NCI-H1417 (cell line): ENCODE results near the gene SMAD6.

Experiments used
- DNase-seq, 3 experiments: peaks; one replicate each; lab custom pipeline; 2025; lab: John Stamatoyannopoulos, UW

The SMAD6 gene

DNA sequence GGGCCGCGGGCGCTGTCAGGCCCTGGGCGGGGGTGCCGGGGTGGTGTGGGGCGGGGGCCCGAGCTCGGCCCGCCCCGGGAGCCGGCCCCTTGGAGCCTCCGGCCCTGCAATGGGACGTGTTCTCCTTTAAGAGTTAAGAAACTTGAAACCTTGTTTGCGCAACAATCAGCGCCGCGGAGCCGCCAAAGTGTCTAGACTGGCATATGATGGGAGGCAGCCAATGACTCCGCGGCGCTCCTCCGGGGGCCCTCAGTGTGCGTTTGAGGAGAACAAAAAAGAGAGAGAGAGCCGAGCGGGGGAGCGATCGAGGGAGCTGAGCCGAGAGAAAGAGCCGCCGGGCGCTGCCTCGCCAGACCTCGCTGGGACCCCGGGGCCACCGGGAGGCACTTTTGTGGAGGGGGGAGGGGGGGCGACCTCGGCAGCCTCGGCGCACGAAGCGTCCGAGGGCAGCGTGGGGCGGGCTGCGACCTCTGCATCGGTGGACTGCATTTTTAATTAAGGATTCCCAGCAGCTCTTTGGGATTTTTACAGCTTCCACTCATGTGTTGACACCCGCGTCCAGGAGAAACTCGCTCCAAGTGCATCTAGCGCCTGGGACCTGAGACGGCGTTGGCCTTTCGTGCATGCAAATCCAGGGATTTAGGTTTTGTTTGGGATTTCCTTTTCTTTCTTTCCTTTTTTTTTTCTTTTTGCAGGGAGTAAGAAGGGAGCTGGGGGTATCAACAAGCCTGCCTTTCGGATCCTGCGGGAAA is at the start of gene SMAD6:
SMAD6 (plus strand) TSS at position 202 of the 752 bp plus-strand sequence. CDS start 1,023 bp downstream, outside the sequence.
- DNase-seq = peak; percentile 94 to 97 (median 95)

DNA sequence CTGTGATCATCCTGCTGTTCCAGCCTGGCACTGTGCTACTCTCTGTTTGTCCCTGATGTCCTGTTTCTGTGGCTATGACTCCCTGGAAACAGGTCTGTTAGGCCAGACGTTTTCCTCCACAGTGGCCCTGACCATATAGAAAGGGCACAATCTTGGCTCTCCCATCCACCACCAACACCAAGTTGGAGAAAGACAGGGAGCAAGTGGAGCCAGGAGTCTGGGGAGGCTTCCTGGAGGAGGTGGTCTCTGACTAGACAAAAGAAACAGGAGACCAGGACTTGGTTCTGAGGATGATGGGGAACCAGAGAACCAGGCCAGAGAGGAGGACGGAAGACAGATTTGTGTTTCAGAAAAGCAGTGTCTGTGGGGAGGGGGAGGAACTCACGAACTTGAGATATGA is 49.2 kb upstream of the SMAD6 start:
- no peak for DNase-seq

- no peak for DNase-seq
Measured at GRCh38 chr15:66653398-66653797, 48.6 kb upstream of the SMAD6 start.

- no peak for DNase-seq
Measured at GRCh38 chr15:66653852-66654251, 48.2 kb upstream of the SMAD6 start.

DNA sequence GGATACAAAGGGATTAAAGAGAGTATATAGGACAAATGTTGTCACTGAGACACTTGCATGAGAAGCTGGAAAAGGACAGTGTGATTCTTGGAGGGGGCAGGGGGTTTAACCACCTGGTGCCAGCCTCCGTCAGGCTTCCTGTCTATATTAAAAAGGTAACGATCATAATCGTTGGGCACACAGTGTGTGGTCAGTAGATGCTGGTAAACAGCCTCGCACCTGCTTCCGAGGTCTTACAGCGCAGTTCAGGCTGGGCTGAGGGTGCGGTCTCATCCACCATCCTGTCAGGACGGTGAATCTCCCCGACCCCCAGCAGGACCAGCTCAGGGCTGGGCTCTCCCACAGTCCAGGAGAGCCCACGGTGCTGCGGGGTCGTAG is 47.7 kb upstream of the SMAD6 start:
- DNase-seq = peak in 1 of 3 experiments; percentile 35

GRCh38 chr15:66654739-66655375 is 47.2 kb upstream of the SMAD6 start:
- DNase-seq = no peak

- no peak for DNase-seq
Measured at GRCh38 chr15:66655511-66655910, 46.5 kb upstream of the SMAD6 start.

- no peak for DNase-seq
Measured at GRCh38 chr15:66655997-66656396, 46.0 kb upstream of the SMAD6 start.

- no peak for DNase-seq
Measured at GRCh38 chr15:66657185-66658020, 44.6 kb upstream of the SMAD6 start.

DNA sequence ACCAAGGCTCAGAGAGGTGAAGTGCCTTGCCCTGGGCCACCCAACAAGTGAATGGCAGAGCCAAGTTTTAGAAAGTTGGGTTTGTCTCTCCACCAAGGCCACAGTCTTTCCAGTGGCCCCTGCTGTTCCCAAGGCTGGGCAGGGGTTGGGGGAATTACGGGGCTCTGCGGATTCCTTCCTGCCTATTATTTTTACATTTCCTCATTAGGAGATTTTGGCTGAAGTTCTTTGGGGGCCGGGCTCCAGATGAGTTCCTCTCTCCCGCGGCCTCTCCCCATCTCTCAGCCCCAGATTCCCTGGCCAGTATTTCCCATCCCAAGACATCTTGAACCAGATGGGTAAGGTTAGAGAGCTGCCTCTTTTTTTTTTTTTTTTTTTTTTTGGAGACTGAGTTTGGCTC is 44.0 kb upstream of the SMAD6 start:
- no peak for DNase-seq

- DNase-seq = no peak
Measured at GRCh38 chr15:66658855-66659254, 43.2 kb upstream of the SMAD6 start.

GRCh38 chr15:66659384-66659783 is 42.7 kb upstream of the SMAD6 start:
- DNase-seq = no peak

DNA sequence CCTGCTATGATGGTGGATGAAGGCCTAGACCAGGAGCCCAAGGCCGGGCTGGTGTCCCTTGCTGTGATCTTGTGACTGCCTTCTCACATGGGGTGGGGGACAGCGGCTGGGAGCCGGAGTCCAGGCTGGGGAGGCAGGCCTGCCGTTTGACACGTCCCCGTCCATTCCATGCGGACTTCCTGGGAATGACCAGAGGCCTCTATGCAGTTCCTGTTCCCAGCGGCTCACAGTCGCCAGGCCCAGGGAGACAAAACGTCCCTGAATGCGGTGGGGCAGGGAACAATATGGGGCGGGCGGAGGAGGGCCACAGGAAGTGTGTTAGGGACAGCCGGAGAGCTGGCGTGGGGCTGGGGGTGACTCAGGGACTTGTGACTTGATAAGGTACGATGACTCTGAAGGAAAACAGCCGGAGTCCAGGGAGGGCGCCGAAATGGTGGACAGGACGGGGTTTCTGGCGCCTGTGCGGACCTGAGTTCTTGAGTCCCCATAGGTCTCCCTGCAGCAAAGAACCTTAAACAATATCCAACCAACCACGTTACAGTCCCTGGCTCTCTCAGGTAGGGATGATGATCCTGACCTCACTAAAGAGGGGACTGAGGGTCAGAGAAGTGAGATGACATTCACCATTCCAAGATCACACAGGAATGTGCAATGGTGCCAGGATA is 40.5 kb upstream of the SMAD6 start:
- DNase-seq = no peak

GRCh38 chr15:66662522-66662921 is 39.5 kb upstream of the SMAD6 start:
- DNase-seq = no peak

DNA sequence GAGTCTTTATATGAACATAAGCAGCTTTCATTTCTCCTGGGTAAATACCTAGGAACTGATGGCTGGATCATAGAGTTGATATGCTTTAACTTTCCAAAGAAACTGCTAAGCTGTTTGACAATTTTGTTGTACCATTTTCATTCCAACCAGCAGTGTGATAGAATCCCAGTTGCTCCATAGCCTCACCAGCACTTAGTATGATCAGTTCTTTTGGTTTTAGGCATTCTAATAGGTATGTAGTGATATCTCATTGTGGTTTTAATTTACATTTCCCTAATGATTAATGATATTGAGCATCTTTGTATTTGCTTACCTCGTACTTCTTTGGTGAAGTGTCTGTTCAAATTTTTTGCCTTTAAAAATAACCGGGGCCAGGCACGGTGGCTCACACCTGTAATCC is 38.4 kb upstream of the SMAD6 start:
- DNase-seq = no peak

- DNase-seq = no peak
Measured at GRCh38 chr15:66670175-66670574, 31.9 kb upstream of the SMAD6 start.

GRCh38 chr15:66670762-66671580 is 31.1 kb upstream of the SMAD6 start:
- peak; percentile 44 to 75 (median 61) for DNase-seq

DNA sequence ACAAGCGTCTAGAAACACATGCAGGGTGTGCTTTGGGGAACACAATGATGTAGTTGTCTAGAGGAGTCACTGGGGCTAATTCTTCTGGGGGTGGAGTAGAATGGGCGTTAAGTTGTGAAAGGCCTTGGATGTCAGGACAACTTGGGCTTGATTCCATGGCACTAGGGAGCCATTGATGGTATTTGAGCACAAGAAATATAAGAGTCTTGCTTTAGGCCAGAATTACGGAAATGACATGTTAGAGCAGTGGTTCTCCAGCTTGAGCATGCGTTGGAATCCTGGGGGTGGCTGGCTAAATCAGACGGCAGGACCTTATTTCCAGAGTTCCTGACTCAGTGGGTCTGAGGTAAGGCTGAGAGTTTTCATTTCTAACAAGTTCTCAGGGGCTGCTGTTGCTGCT is 29.2 kb upstream of the SMAD6 start:
- DNase-seq = no peak

GRCh38 chr15:66673410-66674322 is 28.4 kb upstream of the SMAD6 start:
- DNase-seq = no peak

DNA sequence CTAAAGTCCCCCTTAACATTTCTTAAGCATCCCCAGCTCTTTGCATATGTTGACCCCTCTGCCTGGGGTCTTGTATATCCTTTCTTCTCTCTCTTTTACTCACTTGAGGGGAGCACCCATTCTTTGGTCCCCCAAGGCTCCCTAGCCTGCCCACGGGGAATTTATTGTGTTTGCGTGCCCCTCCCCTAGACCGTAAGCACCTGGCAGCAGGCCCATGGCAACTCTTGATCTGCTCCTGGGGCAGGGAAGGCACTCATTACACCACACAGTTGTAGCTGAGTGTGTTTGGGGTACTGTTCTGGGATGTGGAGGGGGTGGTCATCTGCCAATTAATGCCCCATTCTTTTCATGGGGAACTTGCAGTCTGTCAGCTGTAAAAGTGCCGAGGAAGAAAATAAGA is 27.3 kb upstream of the SMAD6 start:
- DNase-seq = no peak
